OCI-LY3 (cell line): ENCODE measurements around the gene NEDD1.

ENCODE experiments used
- CTCF ChIP-seq: fragments of 200-600, 300-600 bp; sonication (generic); IDR thresholded peaks from 2 replicates; pipeline ENCODE4 v1.5.1; 2014; ENCODE audit warnings: antibody characterized with exemption, low read length, low read depth
- EZH2phosphoT487 ChIP-seq: fragments of 200-600 bp; shearing (Covaris generic); IDR thresholded peaks from 2 replicates; pipeline ENCODE4 v1.6.1; 2018; ENCODE audit warnings: antibody characterized with exemption, mixed run types, low read depth

- TF ChIP-seq CTCF (no peak), EZH2phosphoT487 (no peak)
Measured at GRCh38 chr12:96912261-96912660, 5.2 kb downstream of the NEDD1 start.
